Activated CD4-positive, alpha-beta T cell treated with anti-CD3 and anti-CD28 coated beads, Interleukin-2, amount 10 ng/mL, durations not matched to agents 24 days and 14 days (primary cell): Measurements from ENCODE around the gene MED27. TPM values are rescaled to one million over a fixed set of nuclear protein-coding genes. Genes with fewer than 3 reads are reported as not detected.

Source experiments
- DNase-seq: peaks from one replicate; pipeline ENCODE4 v3.0.0; 2022
- H3K27ac Mint-ChIP-seq: one replicate; pipeline ENCODE4 v1.8.0; 2022; ENCODE audit warnings: mild to moderate bottlenecking, mixed read lengths
- H3K27me3 Mint-ChIP-seq: one replicate; pipeline ENCODE4 v1.8.0; 2022; ENCODE audit warnings: mixed read lengths
- H3K36me3 Mint-ChIP-seq: one replicate; pipeline ENCODE4 v1.8.0; 2022; ENCODE audit warnings: low read depth, mild to moderate bottlenecking, mixed read lengths
- H3K4me1 Mint-ChIP-seq: one replicate; pipeline ENCODE4 v1.8.0; 2021; ENCODE audit warnings: mixed read lengths
- H3K4me3 Mint-ChIP-seq: one replicate; pipeline ENCODE4 v1.8.0; 2022; ENCODE audit warnings: mild to moderate bottlenecking, moderate library complexity, mixed read lengths
- H3K9me3 Mint-ChIP-seq: one replicate; pipeline ENCODE4 v1.8.0; 2021; ENCODE audit warnings: mixed read lengths
- intact Hi-C: fragments of 100-400 bp; cut with micrococcal nuclease; formaldehyde crosslinking; loops from one replicate; pipeline ENCODE4 v1.15.1; 2023
- total RNA-seq: library from RNA; stranded (reverse); gene quantifications from 2 replicates; pipeline ENCODE4 v1.2.3, GENCODE V29; 2022

Gene MED27
- total RNA-seq, 1 donor from 2014 or later = 41.8 TPM

DNA sequence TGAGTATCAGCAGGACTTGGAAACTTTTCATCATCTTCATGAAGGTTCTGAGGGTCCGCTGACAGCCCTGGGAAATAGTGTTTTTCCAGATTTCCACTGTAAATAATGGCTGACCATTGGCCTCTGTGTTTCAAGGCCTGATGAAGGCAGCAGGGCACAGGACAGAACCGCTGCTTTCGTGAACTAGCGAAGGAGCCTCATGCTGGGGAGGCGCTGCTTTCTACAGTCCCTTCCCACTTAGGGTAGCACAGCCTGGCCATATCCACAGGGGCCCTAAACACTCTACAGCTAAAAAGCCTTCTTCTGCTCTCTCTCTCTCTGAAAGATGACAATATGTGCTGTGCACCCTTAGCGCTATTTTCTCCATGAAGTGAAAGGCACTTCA is 118.2 kb downstream of the MED27 start:
- no peak for DNase-seq
- Mint-ChIP-seq H3K4me1 (peaks cover 1% of the 10 kb centered on the region), H3K4me3 (no peak overlapping the region), H3K27ac (no peak overlapping the region), H3K27me3 (no peaks in the 10 kb centered on the region), H3K9me3 (peaks cover 3% of the 10 kb centered on the region), H3K36me3 (peaks cover 4% of the 10 kb centered on the region)
- intact Hi-C loops = no loop called here

DNA sequence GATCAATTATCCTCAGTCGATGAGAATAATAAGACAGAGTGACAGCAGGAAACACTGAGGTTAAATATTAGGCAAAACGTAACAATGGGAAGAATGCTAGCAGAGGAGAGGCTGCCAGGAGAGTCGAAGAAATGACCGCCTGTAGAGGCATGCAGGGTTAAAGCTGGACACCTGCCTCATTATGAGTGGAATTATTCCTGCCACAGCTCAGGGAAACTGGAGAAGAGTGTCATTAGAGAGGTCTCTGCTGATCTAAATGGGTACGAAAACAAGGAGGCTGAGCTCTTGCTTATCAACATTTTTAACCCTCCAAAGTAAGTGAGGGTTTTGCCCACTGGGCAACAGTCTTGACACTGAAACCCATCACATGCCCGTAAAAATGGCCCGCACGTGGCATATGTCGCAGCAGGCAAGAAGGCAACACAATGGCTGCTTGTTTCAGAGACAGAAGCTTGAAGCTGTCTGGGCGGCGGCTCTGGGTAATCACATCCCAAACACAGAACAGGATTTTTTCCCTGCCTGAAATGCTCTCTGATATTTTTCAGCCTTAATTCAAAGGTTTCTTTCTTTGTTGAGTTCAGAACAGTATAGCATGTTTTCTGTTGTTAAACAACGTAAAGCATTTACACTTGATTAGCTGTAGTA is 118.7 kb downstream of the MED27 start:
- intact Hi-C loops = no loop called here

DNA sequence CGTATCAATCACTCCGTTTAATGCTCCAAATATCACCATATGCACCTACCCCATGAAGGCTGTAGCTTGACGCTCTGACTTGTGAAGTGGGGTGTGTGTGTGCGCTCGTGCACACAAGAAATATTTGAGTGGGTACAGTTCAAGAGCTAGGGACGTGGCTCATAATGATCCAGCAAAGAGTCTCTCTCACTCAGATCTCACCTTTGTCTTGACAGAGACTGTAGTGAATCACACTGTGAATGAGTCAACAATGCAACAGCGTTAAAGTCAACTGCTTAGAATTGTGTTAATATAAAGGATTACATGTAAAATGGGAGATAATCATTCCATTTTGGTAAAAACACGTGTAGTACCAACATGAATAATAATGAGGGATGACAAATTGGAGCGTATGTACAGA is 119.4 kb downstream of the MED27 start:
- no peaks in the 10 kb centered on the region for H3K27me3 Mint-ChIP-seq
- H3K27ac Mint-ChIP-seq = no peak overlapping the region
- H3K9me3 Mint-ChIP-seq = peaks cover 3% of the 10 kb centered on the region
- no peak for DNase-seq
- intact Hi-C loops = no loop called here
- H3K4me3 Mint-ChIP-seq = no peak overlapping the region
- H3K4me1 Mint-ChIP-seq = peaks cover 1% of the 10 kb centered on the region
- H3K36me3 Mint-ChIP-seq = peaks cover 4% of the 10 kb centered on the region

More for the DNA sequence above, 118.7 kb downstream of the MED27 start:
- DNase-seq = no peak
- H3K9me3 Mint-ChIP-seq = peaks cover 3% of the 10 kb centered on the region
- no peak overlapping the region for H3K27ac Mint-ChIP-seq
- no peak overlapping the region for H3K4me3 Mint-ChIP-seq
- peaks cover 4% of the 10 kb centered on the region for H3K36me3 Mint-ChIP-seq
- H3K4me1 Mint-ChIP-seq = peaks cover 1% of the 10 kb centered on the region
- no peaks in the 10 kb centered on the region for H3K27me3 Mint-ChIP-seq

DNA sequence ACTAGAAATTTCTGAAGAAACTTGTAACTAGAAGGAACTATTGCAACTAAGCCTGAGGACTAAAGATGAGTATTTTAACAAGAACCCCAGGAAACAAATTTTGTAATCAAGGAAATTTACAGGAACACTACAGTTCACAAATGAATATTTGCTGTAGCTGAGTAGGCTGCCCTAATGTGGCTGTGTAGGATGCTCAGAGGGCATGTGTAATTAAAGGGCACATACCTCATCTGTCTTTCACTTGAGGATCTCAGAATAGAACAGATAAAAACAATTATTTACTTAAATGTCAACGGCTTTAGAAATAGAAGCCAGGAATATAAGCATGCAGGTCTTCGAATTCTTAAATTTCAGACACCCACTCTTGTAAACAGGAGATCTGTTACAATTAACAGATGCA is 119.8 kb downstream of the MED27 start:
- Mint-ChIP-seq H3K27ac (no peak overlapping the region), H3K27me3 (no peaks in the 10 kb centered on the region), H3K36me3 (peaks cover 4% of the 10 kb centered on the region), H3K4me3 (no peak overlapping the region), H3K9me3 (peaks cover 3% of the 10 kb centered on the region), H3K4me1 (no peaks in the 10 kb centered on the region)
- DNase-seq = no peak
- intact Hi-C loops = no loop called here

DNA sequence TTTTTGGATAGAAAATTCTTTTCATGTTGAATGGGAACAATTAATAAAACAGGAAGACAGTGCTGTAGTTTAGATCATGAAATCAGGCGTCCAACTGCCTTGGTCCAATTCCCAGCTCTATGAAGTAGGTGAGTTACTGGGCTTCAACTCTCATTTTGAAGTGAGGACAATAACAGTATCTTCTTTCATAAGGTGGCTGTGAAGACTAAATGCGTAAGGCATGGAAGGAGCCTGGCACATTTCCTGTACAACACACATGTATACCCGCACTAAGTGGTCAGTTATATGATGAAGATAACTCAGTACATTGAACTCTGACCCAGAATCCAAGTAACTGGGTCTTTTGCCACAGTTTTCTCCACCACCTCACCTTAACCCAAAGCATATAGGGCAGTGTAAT is 120.6 kb downstream of the MED27 start:
- no peak for DNase-seq
- Mint-ChIP-seq H3K27ac (no peak overlapping the region), H3K9me3 (peaks cover 3% of the 10 kb centered on the region), H3K4me3 (no peak overlapping the region), H3K36me3 (peaks cover 4% of the 10 kb centered on the region), H3K4me1 (peaks cover 1% of the 10 kb centered on the region), H3K27me3 (no peaks in the 10 kb centered on the region)
- intact Hi-C loops = no loop called here

DNA sequence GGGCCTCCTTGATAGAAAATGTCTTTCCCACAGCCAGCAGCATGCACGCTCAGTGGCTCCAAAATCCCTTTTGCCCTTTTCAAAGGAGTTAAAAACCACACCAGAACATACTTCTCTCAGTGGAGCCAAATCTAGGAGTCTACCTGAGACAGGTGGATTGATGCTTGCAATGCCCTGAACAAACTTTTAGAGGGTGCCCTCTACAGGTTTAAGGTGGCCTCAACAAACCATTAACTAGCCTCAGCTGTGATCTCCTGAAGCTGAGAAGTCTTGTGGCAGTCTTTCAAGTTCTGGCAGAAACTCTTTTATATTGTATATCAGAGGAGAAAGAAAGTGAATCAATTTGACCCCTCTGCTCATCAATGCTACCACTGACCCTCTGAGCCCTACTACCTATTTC is 125.4 kb downstream of the MED27 start:
- H3K4me1 Mint-ChIP-seq = peaks cover 1% of the 10 kb centered on the region
- H3K27me3 Mint-ChIP-seq = no peaks in the 10 kb centered on the region
- no peaks in the 10 kb centered on the region for H3K9me3 Mint-ChIP-seq
- H3K27ac Mint-ChIP-seq = no peak overlapping the region
- intact Hi-C loops = no loop called here
- peaks cover 2% of the 10 kb centered on the region for H3K36me3 Mint-ChIP-seq
- H3K4me3 Mint-ChIP-seq = no peak overlapping the region
- peak; percentile 62 for DNase-seq

DNA sequence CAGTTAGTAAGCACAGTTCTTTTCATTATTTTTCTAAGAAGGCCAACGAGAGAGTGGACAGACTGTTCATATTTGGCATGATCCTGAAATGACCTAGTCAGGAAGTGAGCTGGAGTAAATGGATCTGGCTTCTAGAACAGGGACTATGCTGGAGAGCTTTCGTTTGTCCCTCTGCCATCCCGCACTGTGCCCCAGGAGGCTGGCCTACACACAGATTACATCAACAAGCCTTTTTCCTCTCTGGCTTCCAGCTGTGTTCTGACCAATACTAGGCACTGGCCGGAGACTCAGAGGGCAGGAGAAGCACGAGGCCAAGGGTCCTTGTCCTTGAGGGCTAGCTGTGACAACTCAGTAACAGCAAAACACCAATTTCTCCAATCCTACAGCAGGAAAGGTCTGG is 127.8 kb downstream of the MED27 start:
- intact Hi-C loops = no loop called here

DNA sequence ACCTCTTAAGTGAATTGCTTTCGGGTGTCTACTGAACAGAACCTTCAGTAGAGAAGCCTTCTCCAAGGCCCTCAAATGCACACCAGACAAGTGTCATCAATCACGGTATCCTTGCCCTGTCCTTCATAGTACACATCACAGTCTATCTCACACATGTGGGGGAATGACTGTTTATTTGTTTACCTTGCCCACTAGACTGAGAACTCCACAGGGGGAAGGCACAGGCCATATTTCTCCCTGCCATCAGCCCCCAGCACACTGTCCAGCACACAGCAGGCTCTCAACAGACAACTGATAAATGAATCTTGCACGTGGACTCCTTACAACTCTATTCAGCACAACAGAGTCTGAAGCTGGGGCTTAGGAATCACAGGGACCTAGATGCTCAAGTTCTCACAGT is 128.5 kb downstream of the MED27 start:
- no peak for DNase-seq
- no peaks in the 10 kb centered on the region for H3K9me3 Mint-ChIP-seq
- H3K4me3 Mint-ChIP-seq = no peak overlapping the region
- H3K27me3 Mint-ChIP-seq = no peaks in the 10 kb centered on the region
- H3K36me3 Mint-ChIP-seq = peaks cover 2% of the 10 kb centered on the region
- H3K4me1 Mint-ChIP-seq = peaks cover 1% of the 10 kb centered on the region
- intact Hi-C loops = no loop called here
- no peak overlapping the region for H3K27ac Mint-ChIP-seq

More for the DNA sequence above, 127.8 kb downstream of the MED27 start:
- Mint-ChIP-seq H3K4me1 (peaks cover 1% of the 10 kb centered on the region), H3K9me3 (no peaks in the 10 kb centered on the region), H3K27me3 (no peaks in the 10 kb centered on the region), H3K4me3 (no peak overlapping the region), H3K27ac (no peak overlapping the region), H3K36me3 (peaks cover 2% of the 10 kb centered on the region)
- DNase-seq = no peak

DNA sequence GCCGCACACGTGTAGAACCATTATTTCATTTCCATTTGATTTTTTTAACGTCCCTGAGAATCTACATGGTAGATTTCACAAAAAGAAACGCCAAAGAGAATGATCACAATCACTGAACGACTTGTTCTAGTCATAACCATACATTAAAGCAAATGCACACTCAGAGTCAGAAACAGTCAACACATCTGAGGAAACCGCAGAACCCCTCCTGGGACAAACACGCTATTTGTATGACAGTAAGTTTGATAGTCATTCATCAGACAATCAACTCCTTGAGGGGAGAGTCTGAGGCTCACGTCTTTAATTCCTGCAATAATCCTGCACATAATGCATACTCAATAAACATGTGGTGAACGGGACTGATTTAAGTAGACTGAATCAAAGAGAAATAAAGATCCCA is 129.2 kb downstream of the MED27 start:
- H3K4me1 Mint-ChIP-seq = peaks cover 1% of the 10 kb centered on the region
- DNase-seq = no peak
- peaks cover 2% of the 10 kb centered on the region for H3K36me3 Mint-ChIP-seq
- intact Hi-C loops = no loop called here
- no peak overlapping the region for H3K4me3 Mint-ChIP-seq
- H3K27me3 Mint-ChIP-seq = no peaks in the 10 kb centered on the region
- no peaks in the 10 kb centered on the region for H3K9me3 Mint-ChIP-seq
- no peak overlapping the region for H3K27ac Mint-ChIP-seq

DNA sequence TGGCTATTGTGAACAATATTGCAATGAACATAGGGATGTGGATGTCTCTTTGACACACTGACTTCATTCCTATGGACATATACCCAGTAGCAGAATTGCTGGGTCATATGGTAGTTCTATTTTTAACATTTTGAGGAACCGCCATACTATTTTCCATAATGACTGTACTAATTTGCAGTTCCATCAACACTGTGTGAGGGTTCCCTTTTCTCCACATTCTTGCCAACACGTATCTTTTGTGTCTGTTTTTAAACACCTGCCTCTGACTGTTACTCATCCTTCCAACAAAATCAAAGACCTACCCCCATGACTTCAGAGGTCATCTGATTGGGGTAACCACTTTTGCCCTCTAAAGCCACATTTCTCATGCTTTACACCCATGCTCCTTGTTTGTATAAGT is 133.5 kb downstream of the MED27 start:
- Mint-ChIP-seq H3K4me1 (no peaks in the 10 kb centered on the region), H3K4me3 (no peak overlapping the region), H3K36me3 (peaks cover 2% of the 10 kb centered on the region), H3K27ac (no peak overlapping the region), H3K9me3 (no peaks in the 10 kb centered on the region), H3K27me3 (no peaks in the 10 kb centered on the region)
- intact Hi-C loops = no loop called here
- no peak for DNase-seq

DNA sequence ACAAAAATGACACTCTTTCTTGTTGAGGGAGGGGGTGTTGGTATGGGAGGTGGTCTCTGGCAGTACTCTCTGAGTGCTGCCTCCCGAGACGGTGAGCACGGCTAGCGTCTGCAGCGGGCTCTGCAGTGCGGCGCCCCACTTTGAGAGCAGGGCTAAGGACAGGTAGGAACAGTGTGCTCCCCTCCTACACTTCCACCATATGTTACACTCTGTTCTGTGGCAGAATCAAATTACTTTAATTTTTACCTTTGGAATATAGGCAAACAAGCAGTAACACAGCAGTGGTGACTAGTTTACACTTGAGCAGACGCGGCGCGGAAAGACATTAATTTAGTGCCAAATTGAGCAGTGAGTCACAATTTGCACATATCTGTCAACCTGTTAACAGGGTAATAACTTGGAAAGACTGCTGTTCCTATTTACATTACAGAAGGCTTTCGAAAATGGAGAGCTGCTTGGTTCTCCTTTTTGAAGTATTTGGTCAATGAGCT is 136.3 kb downstream of the MED27 start:
- no peak overlapping the region for H3K4me3 Mint-ChIP-seq
- no peaks in the 10 kb centered on the region for H3K9me3 Mint-ChIP-seq
- intact Hi-C loops = no loop called here
- H3K27ac Mint-ChIP-seq = no peak overlapping the region
- H3K4me1 Mint-ChIP-seq = no peaks in the 10 kb centered on the region
- H3K27me3 Mint-ChIP-seq = no peaks in the 10 kb centered on the region
- no peak for DNase-seq
- H3K36me3 Mint-ChIP-seq = peaks cover under 1% of the 10 kb centered on the region

DNA sequence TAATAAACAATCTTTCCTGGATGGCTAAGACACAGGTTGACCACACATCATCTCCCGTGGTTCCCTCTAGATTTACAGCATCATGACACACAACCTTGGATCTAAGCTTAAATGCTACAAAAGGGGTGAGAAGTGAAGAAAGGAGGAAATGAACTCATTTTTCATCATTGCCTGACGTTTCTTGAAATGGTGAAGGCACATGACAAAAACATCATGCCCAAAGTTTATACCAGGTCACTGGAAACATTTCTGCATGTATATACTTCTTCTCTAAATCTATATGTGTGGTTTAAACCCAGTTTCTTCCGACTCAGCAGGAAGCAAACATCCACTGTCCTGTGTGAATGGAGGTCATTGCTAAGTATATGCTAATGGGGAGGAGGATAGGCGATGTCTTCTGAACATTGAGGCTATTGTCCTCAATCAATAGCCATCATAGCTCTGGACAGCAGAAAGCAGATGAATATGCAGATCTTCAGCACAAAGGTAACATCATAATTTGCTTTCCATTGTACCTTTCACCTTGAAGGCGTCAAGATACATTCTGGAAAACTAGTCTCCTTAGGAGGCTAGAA is 137.4 kb downstream of the MED27 start:
- Mint-ChIP-seq H3K36me3 (peaks cover 3% of the 10 kb centered on the region), H3K4me1 (no peaks in the 10 kb centered on the region), H3K27me3 (no peaks in the 10 kb centered on the region), H3K4me3 (no peak overlapping the region), H3K27ac (no peak overlapping the region), H3K9me3 (no peaks in the 10 kb centered on the region)
- intact Hi-C loops = no loop called here
- no peak for DNase-seq

DNA sequence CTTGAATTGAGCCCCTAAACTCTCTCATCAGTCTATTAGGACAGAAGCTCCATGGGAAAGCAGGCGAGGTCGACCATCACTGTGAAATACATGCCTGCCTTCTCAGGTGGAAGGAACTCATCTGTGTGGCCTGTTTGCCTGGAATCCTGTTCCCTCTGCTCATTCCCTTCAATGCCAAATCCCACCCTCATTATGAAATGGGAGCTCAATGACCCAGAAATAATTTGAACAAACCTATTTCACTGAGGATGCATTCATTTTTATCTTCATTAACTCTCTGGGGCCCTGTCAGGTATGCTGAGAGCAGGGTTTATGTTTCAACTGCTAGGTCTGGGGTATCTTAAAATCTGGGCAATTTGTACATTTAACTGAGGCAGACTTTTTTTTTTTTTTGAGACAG is 142.2 kb downstream of the MED27 start:
- H3K36me3 Mint-ChIP-seq = peaks cover 3% of the 10 kb centered on the region
- no peaks in the 10 kb centered on the region for H3K9me3 Mint-ChIP-seq
- no peaks in the 10 kb centered on the region for H3K4me1 Mint-ChIP-seq
- H3K4me3 Mint-ChIP-seq = no peak overlapping the region
- H3K27ac Mint-ChIP-seq = no peak overlapping the region
- no peaks in the 10 kb centered on the region for H3K27me3 Mint-ChIP-seq
- intact Hi-C loops = no loop called here
- no peak for DNase-seq

DNA sequence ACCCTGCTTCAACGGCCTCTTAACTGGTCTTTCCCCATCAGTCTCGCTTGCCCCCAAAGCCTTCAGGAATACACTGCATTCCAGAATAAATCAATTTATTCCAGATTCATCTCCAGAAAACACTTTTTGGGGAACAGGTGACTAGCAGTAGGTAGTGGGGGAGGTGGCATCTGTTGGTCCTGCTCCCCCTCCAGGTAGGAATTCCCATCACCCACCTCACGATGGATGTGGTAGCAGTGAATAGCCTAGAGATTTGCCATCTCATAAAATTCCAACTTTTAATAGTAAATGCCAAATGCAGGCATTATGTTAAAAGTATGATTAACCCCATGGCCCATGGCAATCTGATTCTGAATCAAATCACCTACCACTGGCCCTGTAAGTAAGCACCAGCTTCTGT is 142.7 kb downstream of the MED27 start:
- Mint-ChIP-seq H3K4me1 (no peaks in the 10 kb centered on the region), H3K27ac (no peak overlapping the region), H3K4me3 (no peak overlapping the region), H3K9me3 (no peaks in the 10 kb centered on the region), H3K36me3 (peaks cover 3% of the 10 kb centered on the region), H3K27me3 (no peaks in the 10 kb centered on the region)
- intact Hi-C loops = no loop called here
- no peak for DNase-seq

DNA sequence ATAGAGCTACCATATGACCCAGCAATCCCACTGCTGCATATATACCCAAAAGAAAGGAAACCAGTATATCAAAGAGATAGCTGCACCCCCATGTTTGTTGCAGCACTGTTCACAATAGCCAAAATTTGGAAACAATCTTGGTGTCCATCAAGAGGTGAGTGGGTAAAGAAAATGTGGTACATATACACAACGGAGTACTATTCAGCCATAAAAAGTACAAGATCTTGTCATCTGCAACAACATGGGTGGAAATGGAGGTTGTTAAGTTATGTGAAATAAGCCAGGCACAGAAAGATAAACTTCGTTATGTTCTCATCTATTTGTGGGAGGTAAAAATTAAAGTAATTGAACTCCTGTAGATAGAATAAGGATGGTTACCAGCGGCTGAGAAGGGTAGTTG is 145.0 kb downstream of the MED27 start:
- DNase-seq = no peak
- Mint-ChIP-seq H3K36me3 (peaks cover 3% of the 10 kb centered on the region), H3K27ac (no peak overlapping the region)

More for the DNA sequence above, 145.0 kb downstream of the MED27 start:
- H3K9me3 Mint-ChIP-seq = no peaks in the 10 kb centered on the region
- intact Hi-C loops = no loop called here
- H3K27me3 Mint-ChIP-seq = no peaks in the 10 kb centered on the region
- no peaks in the 10 kb centered on the region for H3K4me1 Mint-ChIP-seq
- H3K4me3 Mint-ChIP-seq = no peak overlapping the region
